Vagina (tissue), 2 donors: ENCODE results near the gene FRMD3. TPM values are rescaled to one million over a fixed set of nuclear protein-coding genes. Genes with fewer than 3 reads are reported as not detected.

Source experiments
- DNase-seq, 2 donors: peaks; one replicate each; pipeline ENCODE4 v3.0.0-alpha.2; 2017; ENCODE audit errors: extremely low spot score in 2 of 2
- H3K27ac ChIP-seq: fragments of 200-600 bp; sonication (generic); one replicate; pipeline ENCODE4 v1.5.1; 2019
- H3K27me3 ChIP-seq: fragments of 200-600 bp; sonication (generic); one replicate; pipeline ENCODE4 v1.5.1; 2019
- H3K36me3 ChIP-seq, 2 donors: fragments of 200-600 bp; sonication (generic); one replicate each; pipeline ENCODE4 v1.5.1; 2017 to 2019
- H3K4me1 ChIP-seq: fragments of 200-600 bp; sonication (generic); one replicate; pipeline ENCODE4 v1.5.1; 2019
- H3K4me3 ChIP-seq, 2 donors: fragments of 200-600 bp; sonication (generic); 1 replicate in 1 of 2; 2 replicates in 1 of 2; pipeline ENCODE4 v1.5.1; 2016 to 2019
- H3K9me3 ChIP-seq: fragments of 200-600 bp; sonication (generic); one replicate; pipeline ENCODE4 v1.5.1; 2019
- CTCF ChIP-seq, 3 experiments: fragments of 450-650 bp in 2 of 3; fragments of 200-600 bp in 1 of 3; sonication (generic) in 1 of 3; IDR thresholded peaks; one replicate each; pipeline ENCODE4 v1.5.1; 2017 to 2019; ENCODE audit warnings: antibody characterized with exemption in 3 of 3, mild to moderate bottlenecking in 2 of 3, moderate library complexity in 2 of 3
- POLR2A ChIP-seq, 2 donors: fragments of 450-650 bp; IDR thresholded peaks; one replicate each; pipeline ENCODE4 v1.6.1; 2017; ENCODE audit warnings: antibody characterized with exemption in 2 of 2, mild to moderate bottlenecking in 2 of 2, moderate library complexity in 2 of 2
- POLR2AphosphoS5 ChIP-seq, 2 donors: sonication (generic); formaldehyde crosslinking; IDR thresholded peaks; one replicate each; pipeline ENCODE4 v1.9.0; 2017; ENCODE audit warnings: antibody characterized with exemption in 2 of 2, mild to moderate bottlenecking in 2 of 2, low read depth in 1 of 2; ENCODE audit not compliant: insufficient read depth in 1 of 2
- intact Hi-C: fragments of 100-400 bp; cut with DNase I; formaldehyde crosslinking; loops from one replicate; pipeline ENCODE4 v1.15.1; 2023
- total RNA-seq: library from RNA; depleted of rRNA; stranded (reverse); fragments of >200 nt; gene quantifications from one replicate; pipeline ENCODE4 v1.2.3, GENCODE V29; 2016

Gene FRMD3
- total RNA-seq, 1 donor from 2014 or later: 13.8 TPM

GRCh38 chr9:83204047-83204446 lies 334.2 kb downstream of the FRMD3 start:
- no peak overlapping the region for H3K27ac ChIP-seq
- H3K27me3 ChIP-seq: no peaks in the 10 kb centered on the region
- intact Hi-C loops: loop anchor here (10.0 kb wide), 1 partner anchor 341 kb away; no protein-coding TSS in a partner anchor
- TF ChIP-seq POLR2AphosphoS5 (IDR thresholded peaks at IDR 0.05; ENCODE audit: insufficient read depth in 1 of 2, low read depth in 1 of 2): no peak
- no peak for TF ChIP-seq CTCF (IDR thresholded peaks at IDR 0.05)
- TF ChIP-seq POLR2A (IDR thresholded peaks at IDR 0.05): no peak
- H3K36me3 ChIP-seq: no peaks in the 10 kb centered on the region
- no peaks in the 10 kb centered on the region for H3K9me3 ChIP-seq
- no peak for DNase-seq
- no peak overlapping the region for H3K4me3 ChIP-seq
- no peaks in the 10 kb centered on the region for H3K4me1 ChIP-seq

GRCh38 chr9:83200531-83200930 lies 337.7 kb downstream of the FRMD3 start:
- Histone ChIP-seq H3K36me3 (no peaks in the 10 kb centered on the region), H3K4me3 (no peak overlapping the region), H3K27me3 (no peaks in the 10 kb centered on the region), H3K27ac (no peak overlapping the region), H3K9me3 (no peaks in the 10 kb centered on the region), H3K4me1 (no peaks in the 10 kb centered on the region)
- intact Hi-C loops: loop anchor here (10.0 kb wide), 1 partner anchor 344 kb away; no protein-coding TSS in a partner anchor
- no peak for DNase-seq
- TF ChIP-seq CTCF (IDR thresholded peaks at IDR 0.05) (no peak), POLR2AphosphoS5 (IDR thresholded peaks at IDR 0.05; ENCODE audit: insufficient read depth in 1 of 2, low read depth in 1 of 2) (no peak)

GRCh38 chr9:83199832-83200231 lies 338.4 kb downstream of the FRMD3 start:
- intact Hi-C loops: loop anchor here (10.0 kb wide), 1 partner anchor 345 kb away; no protein-coding TSS in a partner anchor
- DNase-seq: no peak
- Histone ChIP-seq H3K4me3 (no peak overlapping the region), H3K4me1 (no peaks in the 10 kb centered on the region), H3K36me3 (no peaks in the 10 kb centered on the region), H3K9me3 (no peaks in the 10 kb centered on the region), H3K27me3 (no peaks in the 10 kb centered on the region), H3K27ac (no peak overlapping the region)
- no peak for TF ChIP-seq CTCF (IDR thresholded peaks at IDR 0.05)
- TF ChIP-seq POLR2A (IDR thresholded peaks at IDR 0.05): no peak
- no peak for TF ChIP-seq POLR2AphosphoS5 (IDR thresholded peaks at IDR 0.05; ENCODE audit: insufficient read depth in 1 of 2, low read depth in 1 of 2)

GRCh38 chr9:83199240-83199639 lies 339.0 kb downstream of the FRMD3 start:
- no peaks in the 10 kb centered on the region for H3K36me3 ChIP-seq
- H3K4me1 ChIP-seq: no peaks in the 10 kb centered on the region
- no peak for DNase-seq
- no peaks in the 10 kb centered on the region for H3K9me3 ChIP-seq
- no peak overlapping the region for H3K4me3 ChIP-seq
- TF ChIP-seq POLR2A (IDR thresholded peaks at IDR 0.05) (no peak), CTCF (IDR thresholded peaks at IDR 0.05) (peak in 2 of 3 experiments; percentile 14 to 40), POLR2AphosphoS5 (IDR thresholded peaks at IDR 0.05; ENCODE audit: insufficient read depth in 1 of 2, low read depth in 1 of 2) (no peak)
- H3K27me3 ChIP-seq: no peaks in the 10 kb centered on the region
- no peak overlapping the region for H3K27ac ChIP-seq
- intact Hi-C loops: no loop called here

- Histone ChIP-seq H3K9me3 (no peaks in the 10 kb centered on the region), H3K27me3 (no peaks in the 10 kb centered on the region), H3K36me3 (no peaks in the 10 kb centered on the region), H3K27ac (no peak overlapping the region), H3K4me3 (no peak overlapping the region), H3K4me1 (no peaks in the 10 kb centered on the region)
- intact Hi-C loops: no loop called here
- no peak for DNase-seq
- TF ChIP-seq CTCF (IDR thresholded peaks at IDR 0.05) (no peak), POLR2A (IDR thresholded peaks at IDR 0.05) (no peak), POLR2AphosphoS5 (IDR thresholded peaks at IDR 0.05; ENCODE audit: insufficient read depth in 1 of 2, low read depth in 1 of 2) (no peak)
Measured at GRCh38 chr9:83198371-83198770, 339.8 kb downstream of the FRMD3 start.
